ENCODE results near the gene MYBPH.

GRCh38 chr1:203196371-203196770 lies 20.7 kb upstream of the MYBPH start:
- no peak for TF ChIP-seq CTCF (IDR thresholded peaks at IDR 0.05)
- no peak for TF ChIP-seq POLR2A (IDR thresholded peaks at IDR 0.05)

All from adrenal gland (tissue), 5 donors.